ENCODE data around the gene MOK.
A peak's percentile ranks its signal among the peaks of the same experiment; 100 is the strongest.
"Not testable (repeated sequence)": the region's sequence is repeated elsewhere in the genome, so short reads cannot be mapped to it uniquely, and the experiment has no call there.

The MOK gene

GRCh38 chr14:102321456-102322422 is 16.8 kb upstream of the MOK start:
- DNase-seq (ENCODE audit: low read depth in 1 of 2, low spot score in 1 of 2) = no peak

- no peak for DNase-seq (ENCODE audit: low read depth in 1 of 2, low spot score in 1 of 2)
These were observed 15.9 kb upstream of the MOK start for GRCh38 chr14:102320671-102321455.

- peak in 1 of 2 donors; percentile 25 for DNase-seq (ENCODE audit: low read depth in 1 of 2, low spot score in 1 of 2)
These were observed 15.2 kb upstream of the MOK start for GRCh38 chr14:102320033-102320660.

GRCh38 chr14:102319351-102320032 is 14.5 kb upstream of the MOK start, which contains the start of gene ZNF839:
Gene ZNF839 (plus strand): TSS chr14:102319746. CDS start chr14:102319766, 20 bp downstream.
- DNase-seq (ENCODE audit: low read depth in 1 of 2, low spot score in 1 of 2) = peak; percentile 90 to 92

- DNase-seq (ENCODE audit: low read depth in 1 of 2, low spot score in 1 of 2) = no peak
These were observed 13.9 kb upstream of the MOK start for GRCh38 chr14:102318781-102319276.

- DNase-seq (ENCODE audit: low read depth in 1 of 2, low spot score in 1 of 2) = no peak
These were observed 12.7 kb upstream of the MOK start for GRCh38 chr14:102317564-102318248.

GRCh38 chr14:102316743-102317563 is 12.0 kb upstream of the MOK start:
- DNase-seq (ENCODE audit: low read depth in 1 of 2, low spot score in 1 of 2) = peak; percentile 98

- no peak for DNase-seq (ENCODE audit: low read depth in 1 of 2, low spot score in 1 of 2)
These were observed 11.4 kb upstream of the MOK start for GRCh38 chr14:102316338-102316742.

GRCh38 chr14:102315121-102315520 is 10.2 kb upstream of the MOK start:
- DNase-seq (ENCODE audit: low read depth in 1 of 2, low spot score in 1 of 2) = no peak

GRCh38 chr14:102314242-102315011 is 9.5 kb upstream of the MOK start:
- peak; percentile 70 to 71 for DNase-seq (ENCODE audit: low read depth in 1 of 2, low spot score in 1 of 2)

- DNase-seq (ENCODE audit: low read depth in 1 of 2, low spot score in 1 of 2) = no peak
These were observed 1.3 kb downstream of the MOK start for GRCh38 chr14:102303664-102304063.

GRCh38 chr14:102298303-102299070 is 6.5 kb downstream of the MOK start:
- DNase-seq (ENCODE audit: low read depth in 1 of 2, low spot score in 1 of 2) = not testable (repeated sequence)

GRCh38 chr14:102297436-102298170 is 7.4 kb downstream of the MOK start:
- DNase-seq (ENCODE audit: low read depth in 1 of 2, low spot score in 1 of 2) = no peak

GRCh38 chr14:102295270-102295669 is 9.7 kb downstream of the MOK start:
- DNase-seq (ENCODE audit: low read depth in 1 of 2, low spot score in 1 of 2) = no peak

GRCh38 chr14:102293781-102294180 is 11.2 kb downstream of the MOK start:
- no peak for DNase-seq (ENCODE audit: low read depth in 1 of 2, low spot score in 1 of 2)

- no peak for DNase-seq (ENCODE audit: low read depth in 1 of 2, low spot score in 1 of 2)
These were observed 12.5 kb downstream of the MOK start for GRCh38 chr14:102292441-102292840.

- DNase-seq (ENCODE audit: low read depth in 1 of 2, low spot score in 1 of 2) = no peak
These were observed 16.8 kb downstream of the MOK start for GRCh38 chr14:102288139-102288538.
